ENCODE results near the gene NUP85. TPM values are rescaled to one million over a fixed set of nuclear protein-coding genes. Genes with fewer than 3 reads are reported as not detected.
"Not testable (repeated sequence)": the region's sequence is repeated elsewhere in the genome, so short reads cannot be mapped to it uniquely, and the experiment has no call there.

Gene NUP85
- polyA plus RNA-seq, 1 experiment: 31.5 TPM

DNA sequence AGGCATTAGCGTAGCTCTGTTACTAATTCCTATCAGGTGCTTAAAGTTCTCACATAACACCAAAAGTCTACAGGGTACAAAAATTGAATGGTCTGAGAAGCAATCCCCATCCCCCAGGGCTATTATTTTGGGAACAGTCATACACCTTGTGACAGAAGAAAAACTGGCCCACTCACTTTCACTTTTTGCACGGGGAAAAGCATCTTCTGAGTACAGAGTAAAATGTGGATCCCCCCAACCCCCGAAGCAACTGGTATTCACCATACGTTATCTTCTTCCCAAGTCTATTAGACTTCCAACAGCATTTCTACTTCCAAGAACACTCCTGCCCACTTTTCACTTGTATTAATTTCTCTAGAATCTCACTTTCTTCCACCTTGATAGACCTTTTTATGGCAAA is 44.1 kb downstream of the NUP85 start:
- H3K27me3 ChIP-seq (ENCODE audit: control insufficient read depth, insufficient read depth, low read length): no peaks in the 10 kb centered on the region
- no peaks in the 10 kb centered on the region for H3K9me3 ChIP-seq (ENCODE audit: control insufficient read depth, insufficient read depth, low read length)
- CTCF ChIA-PET: interaction anchor here (1.1 to 3.1 kb wide), 4 partner anchors 9 to 163 kb away, joined by 3 to 16 read pairs (median 4); partner anchors contain the start of gene MIF4GD
- TF ChIP-seq, protein P1, sequence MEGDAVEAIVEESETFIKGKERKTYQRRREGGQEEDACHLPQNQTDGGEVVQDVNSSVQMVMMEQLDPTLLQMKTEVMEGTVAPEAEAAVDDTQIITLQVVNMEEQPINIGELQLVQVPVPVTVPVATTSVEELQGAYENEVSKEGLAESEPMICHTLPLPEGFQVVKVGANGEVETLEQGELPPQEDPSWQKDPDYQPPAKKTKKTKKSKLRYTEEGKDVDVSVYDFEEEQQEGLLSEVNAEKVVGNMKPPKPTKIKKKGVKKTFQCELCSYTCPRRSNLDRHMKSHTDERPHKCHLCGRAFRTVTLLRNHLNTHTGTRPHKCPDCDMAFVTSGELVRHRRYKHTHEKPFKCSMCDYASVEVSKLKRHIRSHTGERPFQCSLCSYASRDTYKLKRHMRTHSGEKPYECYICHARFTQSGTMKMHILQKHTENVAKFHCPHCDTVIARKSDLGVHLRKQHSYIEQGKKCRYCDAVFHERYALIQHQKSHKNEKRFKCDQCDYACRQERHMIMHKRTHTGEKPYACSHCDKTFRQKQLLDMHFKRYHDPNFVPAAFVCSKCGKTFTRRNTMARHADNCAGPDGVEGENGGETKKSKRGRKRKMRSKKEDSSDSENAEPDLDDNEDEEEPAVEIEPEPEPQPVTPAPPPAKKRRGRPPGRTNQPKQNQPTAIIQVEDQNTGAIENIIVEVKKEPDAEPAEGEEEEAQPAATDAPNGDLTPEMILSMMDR (IDR thresholded peaks at IDR 0.05; ENCODE audit: low read depth, low read length): no peak
- POLR2A ChIA-PET: interaction anchor here (0.9 kb wide), 1 partner anchor 40 kb away, joined by 3 read pairs; the partner anchor contains the start of gene SLC25A19
- no peak overlapping the region for H3K27ac ChIP-seq (ENCODE audit: low read depth, low read length)
- no peak for DNase-seq (ENCODE audit: low read depth, low spot score)
- H3K4me3 ChIP-seq (ENCODE audit: low read depth, low read length): no peak overlapping the region

DNA sequence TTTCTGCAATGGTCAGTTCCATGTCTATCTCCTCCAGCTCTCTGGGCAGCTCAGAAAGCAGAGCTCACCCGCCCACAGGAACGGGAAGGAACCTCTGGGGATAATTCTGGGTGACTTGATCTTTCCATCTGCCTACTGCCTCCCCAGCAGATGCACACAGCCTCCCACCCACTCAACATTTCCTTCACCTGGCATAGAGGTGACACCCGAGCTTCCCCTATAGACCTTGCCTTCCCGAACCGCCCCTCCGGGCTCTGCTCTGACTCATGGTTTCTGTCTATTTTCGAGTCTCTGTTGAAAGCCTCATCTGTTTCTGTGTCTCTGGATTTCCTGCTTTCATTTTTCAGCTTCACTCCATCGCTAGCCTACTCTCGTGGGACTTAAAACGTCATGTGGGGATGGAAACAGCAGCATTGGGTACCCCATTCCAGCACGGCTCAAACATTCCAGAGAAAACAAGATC is 44.6 kb downstream of the NUP85 start:
- TF ChIP-seq, protein P1 (IDR thresholded peaks at IDR 0.05; ENCODE audit: low read depth, low read length): no peak
- ChIA-PET POLR2A (no interaction called here), CTCF (interaction anchor here (0.6 to 3.1 kb wide), 5 partner anchors 9 to 162 kb away, joined by 3 to 16 read pairs (median 3); partner anchors contain the start of gene MIF4GD)
- no peaks in the 10 kb centered on the region for H3K27me3 ChIP-seq (ENCODE audit: control insufficient read depth, insufficient read depth, low read length)
- no peak overlapping the region for H3K4me3 ChIP-seq (ENCODE audit: low read depth, low read length)
- no peaks in the 10 kb centered on the region for H3K9me3 ChIP-seq (ENCODE audit: control insufficient read depth, insufficient read depth, low read length)
- DNase-seq (ENCODE audit: low read depth, low spot score): no peak
- H3K27ac ChIP-seq (ENCODE audit: low read depth, low read length): no peak overlapping the region

DNA sequence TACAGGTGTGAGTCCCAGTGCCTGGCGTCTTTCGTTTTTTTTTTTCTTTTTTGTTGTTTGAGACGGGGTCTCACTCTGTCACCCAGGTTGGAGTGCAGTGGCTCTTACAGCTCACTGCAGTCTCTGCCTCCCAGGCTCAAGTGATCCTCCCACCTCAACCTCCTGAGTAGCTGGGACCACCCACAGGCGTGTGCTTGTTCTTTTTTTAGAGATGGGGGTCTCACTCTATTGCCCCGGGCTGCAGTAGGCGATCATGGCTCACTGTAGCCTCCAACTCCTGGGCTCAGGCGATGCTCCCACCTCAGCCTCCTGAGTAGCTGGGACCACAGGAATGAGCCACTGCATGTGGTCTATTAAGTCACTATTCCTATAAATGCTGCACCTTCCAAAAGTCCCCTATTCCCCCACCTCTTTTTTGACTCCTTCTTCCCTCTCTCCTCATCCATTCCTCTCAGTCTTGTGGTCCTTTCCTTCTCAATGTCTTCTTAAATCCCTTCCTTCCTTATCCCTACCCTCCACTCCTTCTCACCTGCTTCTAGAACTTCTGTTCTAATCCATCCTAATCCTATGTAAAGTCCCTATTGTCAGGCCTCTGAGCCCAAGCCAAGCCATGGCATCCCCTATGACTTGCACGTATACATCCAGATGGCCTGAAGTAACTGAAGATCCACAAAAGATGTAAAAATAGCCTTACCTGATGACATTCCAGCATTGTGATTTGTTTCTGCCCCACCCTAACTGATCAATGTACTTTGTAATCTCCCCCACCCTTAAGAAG is 46.7 kb downstream of the NUP85 start:
- Histone ChIP-seq H3K27ac (ENCODE audit: low read depth, low read length) (no peak overlapping the region), H3K4me3 (ENCODE audit: low read depth, low read length) (no peak overlapping the region), H3K9me3 (ENCODE audit: control insufficient read depth, insufficient read depth, low read length) (no peaks in the 10 kb centered on the region), H3K27me3 (ENCODE audit: control insufficient read depth, insufficient read depth, low read length) (no peaks in the 10 kb centered on the region)
- POLR2A ChIA-PET: interaction anchor here (0.7 kb wide), 1 partner anchor 370 kb away, joined by 6 read pairs; no protein-coding TSS in a partner anchor
- CTCF ChIA-PET: no interaction called here
- DNase-seq (ENCODE audit: low read depth, low spot score): no peak
- TF ChIP-seq, protein P1 (IDR thresholded peaks at IDR 0.05; ENCODE audit: low read depth, low read length): no peak

DNA sequence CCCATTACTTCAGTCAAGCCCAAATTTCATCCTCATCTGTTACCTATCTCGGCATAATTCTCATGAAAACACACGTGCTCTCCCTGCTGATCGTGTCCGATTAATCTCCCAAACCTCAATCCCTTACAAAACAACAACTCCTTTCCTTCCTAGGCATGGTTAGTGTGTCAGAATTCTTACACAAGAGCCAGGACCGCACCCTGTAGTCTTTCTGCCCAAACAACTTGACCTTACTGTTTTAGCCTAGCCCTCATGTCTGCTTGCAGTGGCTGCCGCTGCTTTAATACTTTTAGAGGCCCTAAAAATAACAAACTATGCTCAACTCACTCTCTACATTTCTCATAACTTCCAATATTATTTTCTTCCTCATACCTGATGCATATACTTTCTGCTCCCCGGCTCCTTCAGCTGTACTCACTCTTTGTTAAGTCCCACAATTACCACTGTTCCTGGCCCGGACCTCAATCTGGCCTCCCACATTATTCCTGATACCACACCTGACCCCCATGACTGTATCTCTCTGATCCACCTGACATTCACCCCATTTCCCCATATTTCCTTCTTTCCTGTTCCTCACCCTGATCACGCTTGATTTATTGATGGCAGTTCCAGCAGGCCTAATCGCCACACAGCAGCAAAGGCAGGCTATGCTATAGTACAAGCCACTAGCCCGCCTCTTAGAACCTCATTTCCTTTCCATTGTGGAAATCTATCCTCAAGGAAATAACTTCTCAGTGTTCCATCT is 50.6 kb downstream of the NUP85 start:
- POLR2A ChIA-PET; H3K27me3 ChIP-seq (ENCODE audit: control insufficient read depth, insufficient read depth, low read length); CTCF ChIA-PET; DNase-seq (ENCODE audit: low read depth, low spot score); H3K27ac ChIP-seq (ENCODE audit: low read depth, low read length); H3K9me3 ChIP-seq (ENCODE audit: control insufficient read depth, insufficient read depth, low read length); H3K4me3 ChIP-seq (ENCODE audit: low read depth, low read length): not testable (repeated sequence)

DNA sequence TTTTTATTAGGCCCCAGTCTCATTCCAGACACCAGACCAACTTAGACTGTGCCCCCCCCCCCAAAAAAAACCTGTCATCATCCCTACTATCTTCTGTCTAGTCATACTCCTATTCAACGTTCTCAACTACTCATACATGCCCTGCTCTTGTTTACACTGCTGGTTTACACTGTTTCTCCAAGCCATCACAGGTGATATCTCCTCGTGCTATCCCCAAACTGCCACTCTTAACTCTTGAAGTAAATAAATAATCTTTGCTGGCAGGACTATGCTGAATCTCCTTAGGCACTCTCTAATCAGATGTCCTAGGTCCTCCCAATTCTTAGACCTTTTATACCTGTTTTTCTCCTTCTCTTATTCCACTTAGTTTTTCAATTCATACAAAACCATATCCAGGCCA is 51.7 kb downstream of the NUP85 start:
- DNase-seq (ENCODE audit: low read depth, low spot score); H3K27me3 ChIP-seq (ENCODE audit: control insufficient read depth, insufficient read depth, low read length); CTCF ChIA-PET; H3K27ac ChIP-seq (ENCODE audit: low read depth, low read length); POLR2A ChIA-PET; H3K9me3 ChIP-seq (ENCODE audit: control insufficient read depth, insufficient read depth, low read length); H3K4me3 ChIP-seq (ENCODE audit: low read depth, low read length): not testable (repeated sequence)

All from AG04450 (cell line).